ENCODE measurements around the gene FAM184A. TPM values are rescaled to one million over a fixed set of nuclear protein-coding genes. Genes with fewer than 3 reads are reported as not detected.
A peak's percentile ranks its signal among the peaks of the same experiment; 100 is the strongest.

The FAM184A gene
- total RNA-seq, 6 experiments from 2014 or later: not detected

- H3K9me3 Mint-ChIP-seq: no peaks in the 10 kb centered on the region
- H3K27me3 Mint-ChIP-seq (ENCODE audit: insufficient read depth): no peaks in the 10 kb centered on the region; the same call in 1 of the 2 replicates
- H3K36me3 Mint-ChIP-seq (ENCODE audit: low read depth): no peaks in the 10 kb centered on the region
- peak overlapping the region; percentile 94 for H3K4me3 Mint-ChIP-seq
- peaks cover 22% of the 10 kb centered on the region for H3K4me1 Mint-ChIP-seq (ENCODE audit: low read depth)
- no peak overlapping the region for H3K27ac Mint-ChIP-seq
- TF ChIP-seq CTCF (IDR thresholded peaks at IDR 0.05): no peak
- no peak for DNase-seq
Measured at GRCh38 chr6:118935978-118936703, 142.3 kb downstream of the FAM184A start.

DNA sequence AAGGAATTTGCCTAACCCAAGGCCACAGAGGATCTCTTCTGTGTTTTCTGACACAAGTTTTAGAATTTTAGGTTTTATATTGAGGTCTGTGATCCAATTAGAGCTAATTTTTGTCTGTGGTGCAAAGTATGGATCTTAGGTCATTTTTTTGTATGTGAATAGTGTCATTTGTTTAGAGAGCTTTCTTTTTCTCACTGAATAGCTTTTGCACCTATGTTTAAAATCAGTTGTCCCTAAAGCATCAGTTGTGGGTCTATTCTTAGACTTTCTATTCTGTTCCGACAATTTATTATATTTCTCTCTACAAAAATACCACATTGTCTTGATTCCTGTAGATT, 143.2 kb downstream of the FAM184A start:
- Mint-ChIP-seq H3K27ac (peak overlapping the region; percentile 85), H3K9me3 (no peaks in the 10 kb centered on the region), H3K4me1 (ENCODE audit: low read depth) (peaks cover 22% of the 10 kb centered on the region), H3K4me3 (peak overlapping the region; percentile 94), H3K27me3 (ENCODE audit: insufficient read depth) (no peaks in the 10 kb centered on the region; the same call in 1 of the 2 replicates), H3K36me3 (ENCODE audit: low read depth) (0 out of 2 replicates have a peak, but pooled peaks cover 4% of the 10 kb centered on the region)
- TF ChIP-seq CTCF (IDR thresholded peaks at IDR 0.05): no peak
- DNase-seq: no peak

- H3K4me1 Mint-ChIP-seq (ENCODE audit: low read depth): peaks cover 22% of the 10 kb centered on the region
- no peaks in the 10 kb centered on the region; the same call in 1 of the 2 replicates for H3K27me3 Mint-ChIP-seq (ENCODE audit: insufficient read depth)
- no peak for TF ChIP-seq CTCF (IDR thresholded peaks at IDR 0.05)
- 0 out of 2 replicates have a peak, but pooled peaks cover 4% of the 10 kb centered on the region for H3K36me3 Mint-ChIP-seq (ENCODE audit: low read depth)
- peak; percentile 64 for DNase-seq
- peak within 1 kb of the TSS; percentile 88 for H3K27ac Mint-ChIP-seq
- no peaks in the 10 kb centered on the region for H3K9me3 Mint-ChIP-seq
- peak within 1 kb of the TSS; percentile 94 for H3K4me3 Mint-ChIP-seq
Measured at GRCh38 chr6:118934461-118935330, 143.8 kb downstream of the FAM184A start, which contains the start of gene MCM9. Gene MCM9, minus strand, starts transcription at chr6:118935159. Its CDS starts 3,436 bp downstream, at chr6:118931723.

- Mint-ChIP-seq H3K9me3 (no peaks in the 10 kb centered on the region), H3K4me3 (peak overlapping the region; percentile 94), H3K27ac (peak overlapping the region; percentile 10; the same call in 1 of the 2 replicates), H3K36me3 (ENCODE audit: low read depth) (0 out of 2 replicates have a peak, but pooled peaks cover 4% of the 10 kb centered on the region), H3K4me1 (ENCODE audit: low read depth) (peaks cover 22% of the 10 kb centered on the region), H3K27me3 (ENCODE audit: insufficient read depth) (no peaks in the 10 kb centered on the region; the same call in 1 of the 2 replicates)
- TF ChIP-seq CTCF (IDR thresholded peaks at IDR 0.05): no peak
- DNase-seq: no peak
Measured at GRCh38 chr6:118933855-118934460, 144.5 kb downstream of the FAM184A start.

GRCh38 chr6:118932421-118932820, 146.0 kb downstream of the FAM184A start:
- H3K4me3 Mint-ChIP-seq: no peak overlapping the region
- H3K27me3 Mint-ChIP-seq (ENCODE audit: insufficient read depth): no peaks in the 10 kb centered on the region; the same call in 1 of the 2 replicates

More at GRCh38 chr6:118932421-118932820, 146.0 kb downstream of the FAM184A start:
- H3K27ac Mint-ChIP-seq: no peak overlapping the region
- H3K9me3 Mint-ChIP-seq: no peaks in the 10 kb centered on the region
- no peak for DNase-seq
- no peak for TF ChIP-seq CTCF (IDR thresholded peaks at IDR 0.05)
- H3K4me1 Mint-ChIP-seq (ENCODE audit: low read depth): peaks cover 22% of the 10 kb centered on the region
- H3K36me3 Mint-ChIP-seq (ENCODE audit: low read depth): 0 out of 2 replicates have a peak, but pooled peaks cover 4% of the 10 kb centered on the region
